Stimulated activated CD8-positive, alpha-beta memory T cell treated with anti-CD3 and anti-CD28 coated beads, Interleukin-12 subunit alpha, Interleukin-12 subunit beta, amount 100 ng/mL, for 24 hours (primary cell): Measurements from ENCODE around the gene LMAN1L.

Experiments
- DNase-seq: peaks from one replicate; pipeline ENCODE4 v3.0.0-alpha.2; 2020; ENCODE audit errors: extremely low read depth

Gene LMAN1L

DNA sequence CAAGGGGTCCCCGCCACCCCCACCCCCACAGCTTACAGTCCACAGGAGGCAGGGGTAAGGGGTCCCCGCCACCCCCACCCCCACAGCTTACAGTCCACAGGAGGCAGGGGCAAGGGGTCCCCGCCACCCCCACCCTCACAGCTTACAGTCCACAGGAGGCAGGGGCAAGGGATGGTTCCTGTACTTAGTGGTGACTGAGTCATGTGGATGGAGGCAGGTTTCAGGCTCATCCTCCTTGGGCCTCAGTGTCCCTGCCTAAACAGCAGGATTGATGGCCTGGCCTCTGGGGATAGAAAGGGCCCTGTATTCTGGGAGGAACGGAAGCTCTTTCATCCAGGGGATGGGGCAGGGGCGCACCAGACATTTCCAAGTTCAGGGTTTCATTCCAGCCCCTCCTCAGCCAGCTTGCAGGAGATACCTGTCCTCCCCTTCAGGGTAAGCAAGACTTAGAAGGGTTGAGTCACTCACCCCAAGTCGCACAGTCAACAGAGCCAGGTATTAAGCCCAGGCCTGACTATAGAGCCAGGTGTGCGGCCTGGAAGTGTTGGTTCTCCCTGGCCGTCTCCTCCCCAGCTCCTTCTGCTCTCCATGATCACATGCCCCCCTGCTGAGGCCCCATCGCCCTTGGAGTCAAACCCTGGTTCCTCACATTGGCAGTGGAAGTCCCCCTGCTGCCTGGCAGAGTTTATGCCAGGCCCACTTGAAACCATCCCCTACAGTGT is 18.2 kb upstream of the LMAN1L start:
- no peak for DNase-seq

DNA sequence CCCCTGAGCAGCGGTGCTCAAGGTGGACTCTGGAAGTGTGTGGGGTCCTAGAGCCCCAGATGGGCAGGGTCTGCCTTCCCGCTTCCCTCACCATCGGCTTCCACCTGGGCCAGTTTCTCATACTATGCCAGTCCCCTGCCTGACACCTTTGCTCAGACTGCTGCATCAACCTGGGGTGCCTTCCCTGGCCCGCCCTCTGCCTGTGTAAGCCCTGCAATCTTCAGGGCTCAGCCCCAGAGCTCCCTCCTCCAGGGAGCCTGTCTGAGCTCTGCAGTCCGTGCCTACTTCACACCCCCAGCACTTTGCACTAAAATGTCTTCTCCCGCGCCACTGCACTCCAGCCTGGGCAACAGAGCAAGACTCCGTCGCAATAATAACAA is 17.7 kb upstream of the LMAN1L start:
- DNase-seq = no peak

GRCh38 chr15:74795966-74796625 is 16.5 kb upstream of the LMAN1L start:
- no peak for DNase-seq

DNA sequence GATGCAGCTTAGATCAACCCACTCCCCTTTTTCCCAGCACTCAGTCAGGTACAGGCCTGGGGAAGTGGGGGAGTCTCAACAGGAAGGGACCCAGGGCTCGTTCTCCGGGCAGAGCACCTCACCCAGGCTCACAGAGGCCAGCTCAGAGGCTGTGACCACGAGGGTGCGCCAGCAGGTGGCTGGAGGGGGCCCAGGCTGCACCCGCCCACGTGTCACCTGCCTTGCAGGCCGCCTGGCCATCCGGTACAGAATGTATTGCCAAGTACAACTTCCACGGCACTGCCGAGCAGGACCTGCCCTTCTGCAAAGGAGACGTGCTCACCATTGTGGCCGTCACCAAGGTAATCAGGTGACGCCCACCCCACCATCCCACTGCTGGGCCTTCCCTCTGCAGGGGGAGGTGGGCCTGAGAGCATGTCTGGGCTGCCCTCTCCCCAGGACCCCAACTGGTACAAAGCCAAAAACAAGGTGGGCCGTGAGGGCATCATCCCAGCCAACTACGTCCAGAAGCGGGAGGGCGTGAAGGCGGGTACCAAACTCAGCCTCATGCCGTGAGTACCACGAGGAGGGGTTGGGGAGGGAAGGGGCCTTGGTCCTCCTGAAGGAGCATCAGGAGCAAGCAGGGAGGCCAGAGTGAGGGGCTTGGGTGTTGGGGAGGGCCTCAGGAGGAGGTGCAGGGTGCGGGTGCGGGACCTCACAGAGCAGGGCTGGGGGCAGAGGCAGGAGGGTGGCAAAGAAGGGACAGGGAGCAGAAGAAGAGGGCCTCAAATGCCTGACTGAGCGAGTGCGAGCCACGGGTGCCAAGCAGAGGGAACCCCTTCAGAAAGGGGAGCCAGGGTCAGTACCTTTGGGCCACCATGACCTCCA is 14.0 kb upstream of the LMAN1L start:
- no peak for DNase-seq

DNA sequence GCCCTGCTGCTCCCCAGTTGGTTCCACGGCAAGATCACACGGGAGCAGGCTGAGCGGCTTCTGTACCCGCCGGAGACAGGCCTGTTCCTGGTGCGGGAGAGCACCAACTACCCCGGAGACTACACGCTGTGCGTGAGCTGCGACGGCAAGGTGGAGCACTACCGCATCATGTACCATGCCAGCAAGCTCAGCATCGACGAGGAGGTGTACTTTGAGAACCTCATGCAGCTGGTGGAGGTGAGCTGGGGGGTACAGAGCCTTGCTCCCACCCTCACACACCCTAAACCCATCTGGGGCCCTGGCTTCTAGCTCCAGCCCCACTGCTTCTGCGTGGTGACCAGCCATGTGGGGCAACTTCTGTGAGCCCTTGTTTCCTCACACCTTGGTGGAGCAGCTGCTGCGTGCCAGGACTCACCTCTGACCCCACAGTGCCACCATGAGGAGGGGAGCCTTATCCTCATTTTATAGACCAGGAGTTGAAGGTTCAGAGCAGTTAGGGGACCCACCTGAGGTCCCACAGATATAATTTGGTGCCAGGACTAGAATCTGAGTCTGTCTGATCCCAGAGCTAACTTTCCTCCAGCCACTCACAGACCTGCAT is 13.3 kb upstream of the LMAN1L start:
- no peak for DNase-seq

GRCh38 chr15:74799856-74800558 is 12.6 kb upstream of the LMAN1L start:
- no peak for DNase-seq

DNA sequence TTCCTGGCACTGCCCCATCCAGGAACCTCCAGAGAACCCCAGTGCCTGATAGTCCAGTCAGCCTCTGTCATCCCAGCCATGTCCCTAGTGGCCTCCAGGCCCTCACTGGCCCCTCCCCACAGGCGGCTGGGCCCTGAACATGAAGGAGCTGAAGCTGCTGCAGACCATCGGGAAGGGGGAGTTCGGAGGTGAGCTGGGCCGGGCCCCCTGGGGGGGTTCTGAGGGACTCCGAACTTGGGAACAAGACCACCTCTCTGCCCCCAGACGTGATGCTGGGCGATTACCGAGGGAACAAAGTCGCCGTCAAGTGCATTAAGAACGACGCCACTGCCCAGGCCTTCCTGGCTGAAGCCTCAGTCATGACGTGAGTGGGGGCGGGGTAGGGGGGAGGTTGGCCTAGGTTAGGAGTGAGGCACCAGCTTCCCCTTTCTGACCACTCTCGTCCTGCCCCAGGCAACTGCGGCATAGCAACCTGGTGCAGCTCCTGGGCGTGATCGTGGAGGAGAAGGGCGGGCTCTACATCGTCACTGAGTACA is 12.0 kb upstream of the LMAN1L start:
- DNase-seq = no peak

- DNase-seq = no peak
These were observed 11.2 kb upstream of the LMAN1L start for GRCh38 chr15:74801311-74801997.

GRCh38 chr15:74802290-74802689 is 10.3 kb upstream of the LMAN1L start:
- no peak for DNase-seq

GRCh38 chr15:74802862-74803447 is 9.7 kb upstream of the LMAN1L start:
- DNase-seq = no peak

GRCh38 chr15:74804935-74805334 is 7.7 kb upstream of the LMAN1L start:
- no peak for DNase-seq

DNA sequence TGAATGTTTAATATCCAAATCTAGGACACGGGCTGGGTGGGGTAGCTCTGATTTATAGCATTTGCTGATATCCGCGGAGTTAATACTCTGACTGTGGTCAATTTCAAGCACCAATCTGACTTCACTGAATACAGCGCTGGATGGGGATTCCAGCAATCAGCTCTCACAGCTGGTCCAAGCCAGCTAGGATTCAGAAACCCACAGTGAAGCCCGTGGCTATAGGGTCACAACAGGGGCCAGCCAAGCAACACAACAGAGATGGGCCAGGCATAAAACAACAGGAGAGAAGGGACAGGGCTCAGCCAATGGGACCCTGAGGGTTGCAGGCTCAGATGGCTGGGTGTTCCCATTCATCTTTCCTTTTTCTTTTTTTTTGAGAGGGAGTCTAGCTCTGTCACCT is 5.4 kb upstream of the LMAN1L start:
- DNase-seq = no peak

DNA sequence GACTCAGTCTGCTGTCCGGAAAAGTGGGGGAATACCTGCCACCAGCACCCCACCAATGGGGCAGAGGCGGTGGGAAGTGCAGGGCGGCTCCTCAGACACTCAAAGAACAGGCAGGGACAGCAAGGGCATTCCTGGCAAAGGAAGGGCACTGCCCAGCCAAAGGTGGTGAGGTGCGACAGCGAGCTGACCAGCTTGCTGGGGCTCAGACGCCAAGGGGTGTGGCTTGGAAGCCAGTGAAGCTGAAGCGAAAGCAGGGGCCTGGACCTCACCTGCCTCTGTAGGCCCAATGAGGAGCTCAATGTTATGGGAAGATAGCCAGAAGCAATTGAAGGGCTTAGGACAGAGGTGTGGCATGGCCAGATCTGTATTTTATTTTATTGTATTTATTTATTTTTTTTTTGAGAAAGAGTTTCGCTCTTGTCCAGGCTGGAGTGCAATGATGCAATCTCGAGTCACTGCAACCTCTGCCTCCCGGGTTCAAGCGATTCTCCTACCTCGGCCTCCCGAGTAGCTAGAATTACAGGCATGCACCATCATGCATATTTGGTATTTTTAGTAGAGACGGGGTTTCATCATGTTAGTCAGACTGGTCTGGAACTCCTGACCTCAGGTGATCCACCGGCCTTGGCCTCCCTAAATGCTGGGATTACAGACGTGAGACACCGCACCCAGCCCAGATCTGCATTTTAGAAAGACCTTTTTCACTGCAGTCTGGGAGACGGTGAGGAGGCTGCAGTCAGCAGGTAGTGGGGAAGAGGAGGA is 4.4 kb upstream of the LMAN1L start:
- DNase-seq = no peak

DNA sequence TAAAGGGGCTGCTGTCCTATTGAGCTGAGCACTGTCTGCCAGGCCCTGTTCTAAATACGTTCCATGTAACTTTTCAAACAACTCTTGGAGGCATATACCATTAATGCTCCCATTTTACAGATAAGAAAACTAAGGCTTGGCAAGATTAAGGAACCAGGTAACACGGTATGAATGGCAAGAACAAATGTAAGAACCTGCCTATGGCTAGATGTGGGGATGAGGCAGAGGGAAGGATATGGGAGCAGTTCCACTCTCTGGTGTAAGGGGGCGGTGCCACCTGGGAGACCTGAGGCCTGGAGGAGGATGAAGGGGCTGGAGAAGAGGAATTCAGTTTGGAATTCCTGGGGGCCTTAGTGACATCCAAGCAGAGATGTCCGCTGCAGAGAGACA is 3.8 kb upstream of the LMAN1L start:
- no peak for DNase-seq

- DNase-seq = no peak
These were observed 3.4 kb upstream of the LMAN1L start for GRCh38 chr15:74809242-74809641.

- no peak for DNase-seq
These were observed 2.7 kb upstream of the LMAN1L start for GRCh38 chr15:74809956-74810355.

DNA sequence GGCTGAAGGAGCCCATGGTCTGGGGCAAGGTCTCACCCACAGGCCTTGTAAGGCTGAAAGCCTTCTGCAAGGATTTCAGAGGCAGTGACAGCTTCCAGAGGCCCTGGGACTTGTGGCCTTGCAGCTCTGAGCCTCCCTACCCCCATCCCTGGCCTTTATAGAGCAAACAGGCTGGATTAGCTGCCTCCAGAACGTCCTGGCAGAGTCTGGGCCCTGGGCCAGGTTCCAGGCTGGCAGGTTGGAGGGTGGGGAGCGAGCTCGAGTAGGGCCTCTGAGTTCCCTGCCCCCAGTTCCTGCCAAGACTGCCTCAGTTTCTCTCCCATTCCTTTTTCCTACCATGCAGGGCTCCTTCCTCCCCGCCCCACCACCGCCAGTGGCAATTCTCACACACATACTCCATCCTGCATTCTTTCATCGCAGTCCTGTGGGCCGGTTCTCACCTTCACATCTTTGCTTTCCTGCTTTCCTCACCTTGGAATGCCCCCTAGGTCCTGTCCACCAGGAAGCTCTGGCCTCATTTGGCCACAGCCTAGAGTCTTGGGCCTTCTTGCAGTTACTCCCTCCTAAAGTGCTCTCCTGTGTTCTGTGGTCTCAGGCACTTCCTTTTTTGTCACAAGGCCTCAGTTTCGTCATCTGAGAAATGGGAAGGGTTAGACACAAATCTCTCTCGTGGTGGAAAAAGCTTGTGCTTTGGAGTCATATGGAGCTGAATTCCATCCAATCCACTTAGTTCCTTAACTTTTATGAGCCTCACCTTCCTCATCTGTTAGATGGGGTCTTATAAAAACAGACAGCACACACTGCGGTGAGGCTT is 2.7 kb downstream of the LMAN1L start:
- DNase-seq = no peak

GRCh38 chr15:74815961-74816360 is 3.3 kb downstream of the LMAN1L start:
- no peak for DNase-seq
